Fibroblast of pulmonary artery (primary cell): Measurements from ENCODE around the gene CPSF3.

ENCODE experiments used
- DNase-seq: peaks from one replicate; pipeline ENCODE4 v3.0.0-alpha.2; 2010; ENCODE audit warnings: low read depth
- H3K4me3 ChIP-seq: replicated peaks from 2 replicates; pipeline ENCODE4 v1.5.1; 2011; ENCODE audit warnings: low read depth, mild to moderate bottlenecking, control low read depth, low read length, moderate library complexity
- CTCF ChIP-seq: IDR thresholded peaks from 2 replicates; pipeline ENCODE4 v1.5.1; 2011; ENCODE audit warnings: mild to moderate bottlenecking, control low read depth, low read length, inconsistent platforms; ENCODE audit errors: missing control alignments

Gene CPSF3

GRCh38 chr2:9518780-9519179, 95.3 kb downstream of the CPSF3 start:
- H3K4me3 ChIP-seq, result no peak overlapping the region
- TF ChIP-seq CTCF, result no peak
- no peak for DNase-seq

GRCh38 chr2:9519250-9519649, 95.8 kb downstream of the CPSF3 start:
- no peak overlapping the region for H3K4me3 ChIP-seq
- DNase-seq, result no peak

More at GRCh38 chr2:9519250-9519649, 95.8 kb downstream of the CPSF3 start:
- no peak for TF ChIP-seq CTCF
